Suprapubic skin (tissue), 4 donors: ENCODE measurements around the gene PARD6G. TPM values are rescaled to one million over a fixed set of nuclear protein-coding genes. Genes with fewer than 3 reads are reported as not detected.
A peak's percentile ranks its signal among the peaks of the same experiment; 100 is the strongest.

ENCODE experiments used
- DNase-seq, 2 donors: peaks; one replicate each; pipeline ENCODE4 v3.0.0-alpha.2; 2019; ENCODE audit warnings: low spot score in 2 of 2
- H3K27ac ChIP-seq: fragments of 200-600 bp; sonication (generic); one replicate; pipeline ENCODE4 v1.5.1; 2019
- H3K27me3 ChIP-seq: fragments of 200-600 bp; sonication (generic); one replicate; pipeline ENCODE4 v1.5.1; 2019
- H3K36me3 ChIP-seq: fragments of 200-600 bp; sonication (generic); one replicate; pipeline ENCODE4 v1.5.1; 2019
- H3K4me1 ChIP-seq: fragments of 200-600 bp; sonication (generic); one replicate; pipeline ENCODE4 v1.5.1; 2019
- H3K4me3 ChIP-seq: fragments of 200-600 bp; sonication (generic); one replicate; pipeline ENCODE4 v1.5.1; 2019; ENCODE audit warnings: mild to moderate bottlenecking
- H3K9me3 ChIP-seq: fragments of 200-600 bp; sonication (generic); one replicate; pipeline ENCODE4 v1.5.1; 2019
- CTCF ChIP-seq, 2 donors: fragments of 200-600 bp in 1 of 2; fragments of 450-650 bp in 1 of 2; sonication (generic) in 1 of 2; IDR thresholded peaks; one replicate each; pipeline ENCODE4 v1.5.1; 2016 to 2019; ENCODE audit warnings: antibody characterized with exemption in 2 of 2, mild to moderate bottlenecking in 1 of 2, moderate library complexity in 1 of 2
- EP300 ChIP-seq: sonication (generic); formaldehyde crosslinking; IDR thresholded peaks from one replicate; pipeline ENCODE4 v1.6.1; 2017; ENCODE audit warnings: antibody characterized with exemption
- POLR2A ChIP-seq, 2 donors: fragments of 450-650 bp; IDR thresholded peaks; one replicate each; pipeline ENCODE4 v1.6.1; 2017; ENCODE audit warnings: antibody characterized with exemption in 2 of 2, mild to moderate bottlenecking in 2 of 2, moderate library complexity in 2 of 2
- POLR2AphosphoS5 ChIP-seq, 3 donors: sonication (generic); formaldehyde crosslinking; IDR thresholded peaks; one replicate each; pipeline ENCODE4 v1.6.1; 2017; ENCODE audit warnings: antibody characterized with exemption in 3 of 3
- WGBS: methylation state at CpG from one replicate; pipeline ENCODE4 v1.1.5; 2018; 5-methylcytosine and 5-hydroxymethylcytosine counted together
- total RNA-seq, 4 donors: library from RNA; depleted of rRNA; stranded (reverse); fragments of >200 nt; gene quantifications; one replicate each; pipeline ENCODE4 v1.1.0, GENCODE V29; 2016

Gene PARD6G
- total RNA-seq, 4 donors from 2014 or later = 47.5 to 97.6 (median 82.2) TPM

- no peak for DNase-seq
- no peak for TF ChIP-seq EP300
- no peak for TF ChIP-seq POLR2A (IDR thresholded peaks at IDR 0.05)
- no peak for TF ChIP-seq POLR2AphosphoS5 (IDR thresholded peaks at IDR 0.05)
- TF ChIP-seq CTCF (IDR thresholded peaks at IDR 0.05) = no peak
- Histone ChIP-seq H3K4me3 (no peak overlapping the region), H3K9me3 (no peaks in the 10 kb centered on the region), H3K4me1 (peaks cover 47% of the 10 kb centered on the region), H3K27ac (no peak overlapping the region), H3K27me3 (no peaks in the 10 kb centered on the region), H3K36me3 (no peaks in the 10 kb centered on the region)
- 88% methylated on average over 5 of the region's 5 CpGs for WGBS
These were observed 15.3 kb downstream of the PARD6G start for GRCh38 chr18:80232030-80232429.

- no peak for DNase-seq
- Histone ChIP-seq H3K4me1 (peaks cover 50% of the 10 kb centered on the region), H3K9me3 (no peaks in the 10 kb centered on the region), H3K4me3 (no peak overlapping the region), H3K27me3 (no peaks in the 10 kb centered on the region), H3K36me3 (no peaks in the 10 kb centered on the region), H3K27ac (no peak overlapping the region)
- TF ChIP-seq EP300 (no peak), POLR2A (IDR thresholded peaks at IDR 0.05) (no peak), CTCF (IDR thresholded peaks at IDR 0.05) (no peak)
- 71% methylated on average over 7 of the region's 7 CpGs for WGBS
These were observed 15.7 kb downstream of the PARD6G start for GRCh38 chr18:80231616-80232015.

- Histone ChIP-seq H3K4me1 (peaks cover 50% of the 10 kb centered on the region), H3K4me3 (no peak overlapping the region), H3K27me3 (no peaks in the 10 kb centered on the region), H3K27ac (no peak overlapping the region), H3K9me3 (no peaks in the 10 kb centered on the region), H3K36me3 (no peaks in the 10 kb centered on the region)
- DNase-seq = no peak
- WGBS = 92% methylated on average over 8 of the region's 8 CpGs
- TF ChIP-seq POLR2AphosphoS5 (IDR thresholded peaks at IDR 0.05) = no peak
- TF ChIP-seq EP300 = no peak
- no peak for TF ChIP-seq POLR2A (IDR thresholded peaks at IDR 0.05)
- no peak for TF ChIP-seq CTCF (IDR thresholded peaks at IDR 0.05)
These were observed 16.2 kb downstream of the PARD6G start for GRCh38 chr18:80231151-80231550.

GRCh38 chr18:80229766-80230745 lies 17.3 kb downstream of the PARD6G start:
- no peak for TF ChIP-seq POLR2AphosphoS5 (IDR thresholded peaks at IDR 0.05)
- TF ChIP-seq EP300 = no peak
- no peak for TF ChIP-seq CTCF (IDR thresholded peaks at IDR 0.05)
- no peak for TF ChIP-seq POLR2A (IDR thresholded peaks at IDR 0.05)
- H3K4me3 ChIP-seq = no peak overlapping the region
- H3K9me3 ChIP-seq = no peaks in the 10 kb centered on the region
- WGBS = 75% methylated on average over 18 of the region's 22 CpGs
- no peaks in the 10 kb centered on the region for H3K27me3 ChIP-seq
- H3K36me3 ChIP-seq = no peaks in the 10 kb centered on the region
- H3K4me1 ChIP-seq = peaks cover 50% of the 10 kb centered on the region
- peak overlapping the region; percentile 47 for H3K27ac ChIP-seq
- no peak for DNase-seq

- WGBS = 13% methylated on average over 3 of the region's 3 CpGs
- TF ChIP-seq EP300 (no peak), CTCF (IDR thresholded peaks at IDR 0.05) (no peak), POLR2AphosphoS5 (IDR thresholded peaks at IDR 0.05) (no peak), POLR2A (IDR thresholded peaks at IDR 0.05) (no peak)
- no peak for DNase-seq
These were observed 18.0 kb downstream of the PARD6G start for GRCh38 chr18:80229363-80229762.

More at GRCh38 chr18:80229363-80229762, 18.0 kb downstream of the PARD6G start:
- Histone ChIP-seq H3K27ac (peak overlapping the region; percentile 47), H3K4me3 (no peak overlapping the region), H3K36me3 (no peaks in the 10 kb centered on the region), H3K4me1 (peaks cover 52% of the 10 kb centered on the region), H3K9me3 (no peaks in the 10 kb centered on the region), H3K27me3 (no peaks in the 10 kb centered on the region)
